Hematopoietic multipotent progenitor cell treated with erythropoietin and hydrocortisone succinate and interleukin-3 and kit ligand, for 15 days (in vitro differentiated cells): Measurements from ENCODE around the gene PAN3.

Experiments used
- DNase-seq: peaks from one replicate; pipeline ENCODE4 v3.0.0-alpha.2; 2015; ENCODE audit warnings: low spot score

PAN3 gene

DNA sequence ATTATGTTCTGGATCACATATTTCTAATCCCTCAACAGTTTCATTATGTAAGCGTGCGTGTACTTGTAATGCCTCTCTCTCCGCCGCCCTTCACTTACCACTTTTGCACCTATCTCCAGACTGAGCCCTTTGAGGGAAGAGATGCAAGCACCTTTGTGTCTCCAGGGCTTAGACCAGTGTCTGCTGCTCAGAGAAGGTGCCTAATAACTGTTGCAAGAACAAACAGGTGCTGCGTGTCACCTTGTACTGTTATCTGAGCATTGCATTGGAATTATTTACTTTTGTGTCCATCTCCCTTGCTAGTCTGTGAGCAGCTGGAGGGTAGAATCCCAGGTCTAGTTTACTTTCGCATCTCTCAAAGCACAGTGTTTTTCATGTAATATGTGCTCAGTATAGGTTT is 200.4 kb downstream of the PAN3 start:
- no peak for DNase-seq

DNA sequence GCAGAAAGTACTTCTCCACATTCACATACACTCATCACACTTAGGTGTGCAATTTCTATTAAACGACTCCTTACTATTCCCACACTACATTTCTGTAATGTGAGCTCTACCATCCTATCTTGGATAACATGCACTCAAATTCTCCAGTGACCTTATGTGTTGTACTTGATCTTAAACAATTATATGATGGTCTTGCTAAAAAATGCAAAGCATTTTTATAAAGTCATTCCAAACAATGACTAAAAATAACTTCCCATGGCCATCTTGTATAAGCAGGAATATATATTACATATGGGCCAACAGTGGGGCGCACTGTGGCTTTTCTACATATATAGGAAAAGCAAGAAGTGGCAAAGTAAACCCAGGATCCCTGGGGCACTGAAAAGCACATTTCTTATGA is 201.1 kb downstream of the PAN3 start:
- no peak for DNase-seq

DNA sequence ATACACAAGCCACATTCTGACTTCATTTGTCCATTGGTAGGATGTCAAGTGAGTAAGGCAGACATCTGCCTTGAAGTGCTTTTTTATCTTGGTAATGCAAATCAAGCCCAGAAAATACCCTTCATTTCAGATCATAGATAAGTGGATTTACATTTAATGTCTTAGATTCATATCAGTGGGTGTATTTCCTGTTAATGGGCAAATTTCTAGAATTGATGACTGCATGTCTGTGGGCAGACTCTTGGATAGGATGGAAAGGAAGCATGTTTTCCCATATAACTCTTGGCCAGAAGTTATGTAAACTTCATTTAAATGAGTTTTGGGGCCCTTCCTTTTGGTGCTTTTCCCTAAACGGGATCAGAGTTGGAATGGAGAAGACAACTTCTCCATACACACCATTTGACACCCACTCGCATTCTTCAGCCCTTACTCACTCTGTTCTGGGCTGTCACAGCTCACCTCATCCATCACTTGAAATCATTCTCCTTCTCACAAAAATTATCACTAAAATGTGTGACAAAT is 202.0 kb downstream of the PAN3 start:
- DNase-seq = no peak

DNA sequence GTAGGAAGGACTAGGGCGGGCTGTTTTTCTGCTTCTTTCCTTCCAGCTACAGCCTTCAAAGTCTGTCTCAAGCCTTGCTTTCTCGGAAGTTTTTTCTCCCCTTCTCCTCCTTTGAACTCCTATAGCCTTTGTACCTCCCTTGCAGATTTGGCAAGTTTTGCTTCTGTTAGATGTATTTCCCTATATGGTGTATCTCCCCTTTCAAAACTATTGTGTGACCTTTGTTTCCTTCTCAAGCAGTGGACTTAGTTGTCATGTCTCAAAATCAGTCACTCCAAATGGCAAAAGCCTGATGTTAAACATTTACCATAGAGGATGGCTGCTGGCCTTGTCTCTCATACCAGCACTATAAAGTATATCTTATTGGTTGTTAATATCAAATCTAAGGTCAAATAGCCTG is 203.9 kb downstream of the PAN3 start:
- DNase-seq = no peak

DNA sequence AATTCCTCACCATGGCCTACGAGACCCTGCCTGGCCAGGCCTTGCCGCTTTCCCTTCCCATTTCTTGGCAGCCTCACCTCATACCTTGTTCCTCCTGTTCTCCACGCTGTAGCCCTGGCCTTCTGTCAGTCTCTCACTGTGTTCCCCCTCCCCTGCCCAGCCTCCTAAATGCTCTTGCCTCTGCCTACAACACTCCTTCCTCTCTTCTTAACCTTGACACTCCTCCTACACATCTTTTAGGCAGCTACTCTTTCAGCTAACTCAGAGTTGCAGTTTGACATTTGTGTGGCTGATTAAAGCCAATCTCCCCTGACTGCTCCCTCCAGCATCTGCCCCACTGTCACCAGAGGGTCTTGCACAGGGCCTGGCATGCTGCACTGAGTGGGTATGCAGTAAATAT is 205.8 kb downstream of the PAN3 start:
- DNase-seq = no peak
